Measurements from ENCODE around the gene KLHDC8A.

Gene KLHDC8A

GRCh38 chr1:205343431-205344065 is 13.2 kb downstream of the KLHDC8A start:
- no peak for DNase-seq

DNA sequence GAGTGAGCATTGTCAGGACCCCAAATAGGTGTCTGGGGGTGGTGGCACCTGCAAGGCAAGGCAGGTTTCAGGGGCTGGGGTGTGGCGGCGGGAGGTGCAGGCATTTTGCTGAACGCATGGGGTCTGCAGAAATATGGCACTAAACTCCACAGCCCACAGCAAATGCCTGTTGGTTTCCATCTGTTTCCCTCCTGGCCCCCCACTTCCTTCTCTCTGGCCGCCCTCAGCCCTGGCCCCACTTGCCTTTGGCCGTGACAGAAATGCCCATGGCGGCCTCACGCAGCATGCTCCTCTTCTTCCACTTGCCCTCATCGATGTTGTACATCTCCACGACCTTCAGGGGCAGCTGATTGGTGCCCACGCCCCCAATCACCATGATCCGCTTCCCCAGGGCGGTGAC is 13.7 kb downstream of the KLHDC8A start:
- DNase-seq: no peak

DNA sequence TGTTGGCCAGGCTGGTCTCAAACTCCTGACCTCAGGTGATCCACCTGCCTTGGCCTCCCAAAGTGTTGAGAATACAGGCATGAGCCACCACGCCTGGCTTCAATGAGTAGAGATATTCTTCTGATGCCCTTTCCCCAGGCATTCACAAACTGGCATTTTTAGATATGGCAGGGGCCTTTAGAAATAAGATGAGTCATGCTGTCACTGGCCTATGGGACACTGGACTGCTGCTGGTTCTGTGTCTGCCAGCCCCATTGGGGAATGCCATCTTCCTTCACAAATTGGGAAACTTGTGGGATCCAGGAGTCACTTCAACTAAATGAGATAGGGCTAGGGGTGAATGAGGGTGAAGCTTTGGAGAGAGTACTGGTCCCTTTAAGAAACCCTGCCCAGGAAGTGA is 16.0 kb downstream of the KLHDC8A start:
- no peak for DNase-seq

DNA sequence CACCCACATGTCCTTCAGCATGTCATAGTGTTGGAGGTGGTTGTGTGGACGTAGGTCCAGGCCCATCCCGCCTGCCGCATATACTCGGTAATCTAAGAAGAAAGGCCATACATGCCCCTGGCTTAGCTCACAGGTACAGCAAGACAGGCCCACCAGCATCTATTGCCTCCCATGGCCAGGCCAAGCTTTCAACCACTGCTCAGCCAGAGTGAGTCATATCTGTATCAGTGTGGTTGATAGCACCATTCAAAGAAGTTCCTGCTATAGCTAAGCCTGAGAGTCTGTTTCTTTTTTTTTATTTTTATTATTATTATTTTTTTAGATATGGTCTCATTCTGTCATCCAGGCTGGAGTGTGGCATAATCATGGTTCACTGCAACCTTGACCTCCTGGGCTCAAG is 17.0 kb downstream of the KLHDC8A start:
- no peak for DNase-seq

DNA sequence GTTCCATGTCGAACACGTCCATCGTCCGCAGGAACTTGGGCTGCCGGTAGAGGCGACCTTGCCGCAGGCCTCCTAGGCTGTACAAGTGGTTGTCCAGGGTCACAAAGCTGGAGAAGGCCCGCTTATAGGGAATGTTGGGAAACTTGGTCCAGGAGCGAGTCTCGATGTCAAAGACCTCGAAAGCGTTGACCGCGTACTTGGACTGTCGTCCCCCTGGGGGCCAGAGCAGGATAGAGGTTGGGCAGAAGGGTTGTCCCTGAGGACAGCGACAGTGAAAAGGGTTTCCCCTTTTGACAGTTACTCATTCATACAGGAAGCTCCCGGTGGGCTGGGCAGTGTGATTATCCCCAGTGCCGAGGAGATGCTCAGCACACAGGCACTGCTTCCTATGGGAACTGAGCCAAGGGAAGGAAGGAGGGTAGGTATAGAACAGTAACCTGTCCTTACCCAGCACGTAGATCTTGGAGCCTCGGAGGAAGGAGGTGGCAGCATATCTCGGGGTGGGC is 17.5 kb downstream of the KLHDC8A start:
- DNase-seq: no peak

DNA sequence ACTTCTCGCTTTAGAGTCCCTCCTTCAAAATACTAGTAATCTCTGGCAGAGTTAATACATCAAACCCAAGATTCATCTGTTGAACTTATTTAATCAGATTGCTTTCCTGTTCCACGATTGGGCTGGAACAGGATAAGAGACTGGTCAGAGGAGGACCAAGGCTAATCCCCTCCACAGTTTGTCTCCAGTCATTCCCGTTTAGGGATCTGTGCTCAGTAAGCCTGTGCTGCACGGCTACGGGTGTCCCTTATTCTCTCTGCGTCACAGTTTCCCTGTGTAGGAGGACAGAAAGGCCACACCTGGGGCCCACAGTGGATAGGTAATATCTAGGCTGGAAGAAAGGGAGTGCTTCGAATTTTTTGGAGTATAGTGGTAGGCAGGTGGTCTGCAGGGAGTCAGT is 18.7 kb downstream of the KLHDC8A start:
- no peak for DNase-seq

DNA sequence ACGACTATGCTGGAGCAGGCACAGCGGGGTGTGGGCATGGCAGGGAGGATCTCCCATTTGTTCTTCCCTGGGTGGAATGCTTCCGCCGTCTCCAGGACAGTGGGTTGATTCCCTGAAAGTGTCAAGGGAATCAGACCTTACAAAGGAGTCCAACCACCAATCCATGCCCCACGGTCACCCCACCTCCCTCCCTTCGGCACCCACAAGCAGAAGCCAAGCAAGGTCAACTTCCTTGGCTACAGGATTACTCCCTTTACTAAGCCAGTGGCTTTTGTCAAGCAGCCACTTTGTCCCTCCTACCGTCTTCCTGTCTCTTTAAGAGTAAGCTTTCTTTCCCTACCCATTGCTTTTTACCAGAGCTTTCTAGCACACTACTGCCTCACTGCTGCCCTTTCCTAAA is 19.2 kb downstream of the KLHDC8A start:
- no peak for DNase-seq

GRCh38 chr1:205335692-205336091 is 21.0 kb downstream of the KLHDC8A start:
- no peak for DNase-seq

GRCh38 chr1:205332015-205332791 is 24.5 kb downstream of the KLHDC8A start:
- DNase-seq: no peak

DNA sequence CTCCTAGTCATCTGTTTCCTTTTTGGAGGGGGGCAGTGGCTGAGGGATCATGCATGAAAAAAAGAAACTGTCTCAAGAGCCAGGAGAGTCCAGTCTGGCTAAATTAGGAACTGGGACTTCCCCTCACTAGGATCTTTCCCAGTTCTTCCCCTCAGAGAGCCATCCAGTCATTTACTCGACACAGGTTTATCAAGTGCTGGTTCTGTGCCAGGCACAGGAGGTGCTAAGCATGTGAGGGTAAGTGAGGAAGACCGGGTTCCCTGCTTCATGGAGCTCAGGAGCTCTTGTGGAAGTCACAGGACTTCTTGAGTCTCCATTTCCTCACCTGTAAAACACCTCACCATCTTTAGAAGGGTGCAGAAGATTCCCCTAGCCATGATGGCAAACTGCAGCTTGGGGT is 26.6 kb downstream of the KLHDC8A start:
- DNase-seq: no peak

- no peak for DNase-seq
These were observed 27.0 kb downstream of the KLHDC8A start for GRCh38 chr1:205329719-205330118.

DNA sequence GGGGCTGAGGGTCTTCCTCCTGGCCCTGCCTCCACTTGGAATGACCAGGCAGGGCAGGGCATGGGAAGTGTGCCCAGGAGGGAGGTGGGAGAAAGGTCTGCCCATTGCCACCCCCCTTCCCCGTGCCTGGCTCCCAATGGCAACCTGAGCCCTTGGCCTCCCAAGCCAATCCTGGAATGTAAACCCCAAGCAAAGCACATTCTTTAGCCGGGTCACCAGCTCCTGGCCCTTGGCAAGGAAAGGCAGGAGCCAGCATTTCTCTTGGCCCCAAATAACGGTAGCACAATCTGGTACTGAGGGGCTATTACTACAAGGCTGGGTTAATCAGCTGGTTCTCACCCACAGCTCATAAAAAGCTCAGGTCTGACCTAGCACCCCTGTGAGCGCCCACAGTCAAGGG is 28.2 kb downstream of the KLHDC8A start:
- DNase-seq: no peak

DNA sequence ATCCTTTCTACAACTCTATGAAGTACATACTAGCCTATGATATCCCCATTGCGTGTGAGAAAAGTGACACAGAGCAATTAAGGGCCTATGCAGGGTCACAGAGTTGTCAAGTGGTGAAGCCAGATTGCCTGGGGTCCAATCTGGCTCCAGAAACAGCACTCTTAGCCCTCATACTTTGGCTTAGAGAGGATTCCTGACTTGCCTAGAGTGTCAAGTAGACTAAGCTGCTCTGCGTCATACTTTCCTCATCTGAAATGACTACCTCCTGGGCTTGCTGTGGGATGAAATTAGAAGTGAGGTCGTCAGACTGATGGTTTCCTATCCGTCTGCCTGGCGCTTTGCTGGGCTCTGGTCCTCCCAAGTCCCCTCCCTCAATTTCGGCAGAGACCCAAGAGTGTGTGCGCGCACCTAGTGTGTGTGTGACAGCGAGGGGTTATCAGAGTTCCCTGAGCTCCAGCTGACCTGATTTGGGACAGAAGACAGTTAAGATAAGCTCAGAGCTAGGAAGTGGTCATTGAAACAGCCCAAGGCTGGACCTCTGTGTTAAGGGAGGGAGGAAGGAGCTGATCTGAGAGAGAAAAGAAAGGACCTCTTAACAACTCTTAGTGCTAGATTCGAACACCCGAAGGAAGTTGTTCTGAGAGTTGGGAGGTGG is 29.8 kb downstream of the KLHDC8A start:
- no peak for DNase-seq

DNA sequence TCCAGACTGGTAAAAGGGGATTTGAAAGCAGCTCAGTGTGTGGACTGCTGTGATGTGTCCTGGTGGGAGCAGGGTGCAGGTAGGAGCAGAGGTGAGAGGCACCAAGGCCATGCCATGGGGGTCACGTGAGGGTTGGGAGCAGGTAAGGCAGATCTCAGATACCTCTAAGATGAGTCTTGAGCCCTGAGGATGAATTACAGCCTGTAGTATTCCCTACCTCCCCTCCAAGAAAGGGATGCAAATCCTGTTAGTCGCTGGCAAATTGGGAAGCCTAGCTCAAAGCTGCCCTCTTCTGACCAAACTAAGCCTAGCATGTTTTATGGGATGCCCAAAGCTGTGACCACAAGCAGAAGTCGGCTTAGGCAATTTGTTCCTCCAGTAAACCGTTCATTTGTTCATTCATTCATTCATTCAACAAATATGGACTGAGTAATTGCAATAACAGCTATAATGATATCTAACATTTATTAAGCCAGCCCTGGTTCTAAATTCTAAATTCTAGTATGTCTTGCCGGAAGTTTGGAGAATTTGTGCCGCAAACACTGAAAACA is 31.3 kb downstream of the KLHDC8A start:
- no peak for DNase-seq

GRCh38 chr1:205324781-205325180 is 31.9 kb downstream of the KLHDC8A start:
- DNase-seq: no peak

DNA sequence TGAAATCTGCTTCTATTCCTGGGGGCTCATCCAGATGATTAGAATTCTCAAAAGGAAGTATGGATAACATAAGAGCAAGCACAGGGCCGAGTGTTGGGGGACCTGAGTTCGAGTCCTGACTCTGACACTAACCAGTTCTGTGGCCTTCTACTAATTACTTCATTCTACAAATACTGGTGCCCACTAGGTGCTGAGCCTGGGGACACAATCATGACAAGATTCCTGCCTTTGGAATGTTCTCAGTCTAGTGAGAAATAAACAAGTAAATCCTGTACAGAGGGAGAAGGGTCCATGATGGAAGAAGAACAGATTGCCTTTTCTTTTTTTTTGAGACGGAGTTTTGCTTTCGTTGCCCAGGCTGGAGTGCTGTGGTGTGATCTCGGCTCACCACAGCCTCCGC is 32.9 kb downstream of the KLHDC8A start:
- no peak for DNase-seq

- no peak for DNase-seq
These were observed 34.8 kb downstream of the KLHDC8A start for GRCh38 chr1:205321959-205322283.

DNA sequence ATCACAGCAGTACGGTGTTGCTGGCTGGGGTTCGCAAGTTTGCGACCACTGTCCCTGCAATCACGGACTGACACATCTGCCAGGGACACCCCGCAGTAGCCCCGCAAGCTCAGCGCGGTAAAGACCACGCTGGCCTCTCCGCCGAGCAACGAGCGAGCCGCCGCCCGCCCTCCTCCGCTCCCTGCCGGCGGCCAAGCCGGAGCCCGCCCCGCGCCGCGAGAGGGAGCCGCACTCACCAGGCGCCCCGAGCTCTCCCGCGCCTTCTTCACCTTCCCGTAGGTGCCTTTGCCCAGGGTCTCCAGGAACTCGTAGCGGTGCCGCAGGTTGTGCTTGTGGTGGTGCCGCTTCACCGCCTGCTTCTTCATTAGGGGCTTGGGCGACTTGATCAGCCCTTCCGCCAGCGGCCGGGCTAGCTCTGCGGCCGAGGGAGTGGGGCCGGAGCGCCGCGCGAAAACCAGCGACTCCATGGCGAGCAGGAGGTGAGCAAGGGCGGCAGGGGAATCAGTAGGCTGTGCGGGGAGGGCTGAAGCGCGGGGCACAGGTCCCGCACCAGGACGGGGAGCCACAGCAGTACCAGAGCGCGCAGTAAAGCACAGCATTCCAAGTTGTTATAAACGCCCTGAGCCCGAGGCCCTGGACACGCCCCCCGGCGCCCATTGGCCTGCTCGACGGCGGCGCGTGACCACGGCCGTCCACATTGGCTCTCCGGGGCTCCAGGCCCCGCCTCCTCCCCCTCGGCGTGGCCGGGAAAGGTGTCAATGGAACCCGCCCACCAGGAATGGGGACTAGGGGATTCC is 35.4 kb downstream of the KLHDC8A start, which contains the start of gene NUAK2:
TSS of gene NUAK2 (minus strand) at position 584 of the 797 bp plus-strand sequence. CDS start at position 467, 117 bp downstream.
- peak; percentile 74 for DNase-seq

DNA sequence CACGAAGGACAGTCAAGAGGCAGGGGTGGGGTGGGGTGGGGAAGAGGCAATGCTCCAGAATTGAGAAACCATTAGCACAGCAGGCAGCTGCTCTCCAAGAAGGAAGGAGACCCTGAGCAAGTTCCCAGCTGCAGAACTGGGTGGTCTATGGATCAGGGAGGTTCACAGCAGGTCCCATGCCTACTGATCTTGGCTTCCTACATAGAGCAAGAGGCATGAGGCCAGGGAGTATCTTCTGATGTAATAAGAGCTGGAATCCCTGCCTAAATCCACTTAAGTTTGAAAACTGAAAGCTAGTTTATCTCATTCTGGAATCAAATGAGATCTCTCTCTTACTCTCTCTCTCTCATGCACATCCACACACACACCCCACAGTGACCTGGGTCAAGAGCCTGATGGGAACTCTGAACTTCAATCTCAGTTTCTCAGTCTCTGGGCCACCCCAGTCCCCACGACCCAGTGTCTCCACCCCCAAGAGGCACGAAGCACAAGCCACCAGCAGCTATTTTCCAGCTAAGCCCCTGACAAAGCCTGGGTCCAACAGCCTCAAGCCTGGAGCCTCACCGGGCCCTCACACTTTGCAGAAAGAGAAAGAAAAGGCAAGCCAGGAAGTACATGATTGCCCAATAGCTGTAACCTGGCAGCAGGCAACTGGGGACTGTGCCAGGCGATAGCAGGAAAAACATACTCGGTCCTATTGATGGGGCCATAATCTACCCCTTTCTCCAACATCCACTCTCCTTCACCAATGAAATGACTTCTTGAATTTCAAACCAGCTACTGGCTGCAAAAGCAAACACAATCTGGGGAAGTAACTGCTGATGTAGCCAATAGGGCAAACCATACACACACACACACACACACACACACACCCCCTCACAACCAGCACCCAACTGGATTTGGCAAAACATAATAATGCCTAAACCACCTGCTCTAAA is 37.4 kb downstream of the KLHDC8A start:
- DNase-seq: peak; percentile 21

DNA sequence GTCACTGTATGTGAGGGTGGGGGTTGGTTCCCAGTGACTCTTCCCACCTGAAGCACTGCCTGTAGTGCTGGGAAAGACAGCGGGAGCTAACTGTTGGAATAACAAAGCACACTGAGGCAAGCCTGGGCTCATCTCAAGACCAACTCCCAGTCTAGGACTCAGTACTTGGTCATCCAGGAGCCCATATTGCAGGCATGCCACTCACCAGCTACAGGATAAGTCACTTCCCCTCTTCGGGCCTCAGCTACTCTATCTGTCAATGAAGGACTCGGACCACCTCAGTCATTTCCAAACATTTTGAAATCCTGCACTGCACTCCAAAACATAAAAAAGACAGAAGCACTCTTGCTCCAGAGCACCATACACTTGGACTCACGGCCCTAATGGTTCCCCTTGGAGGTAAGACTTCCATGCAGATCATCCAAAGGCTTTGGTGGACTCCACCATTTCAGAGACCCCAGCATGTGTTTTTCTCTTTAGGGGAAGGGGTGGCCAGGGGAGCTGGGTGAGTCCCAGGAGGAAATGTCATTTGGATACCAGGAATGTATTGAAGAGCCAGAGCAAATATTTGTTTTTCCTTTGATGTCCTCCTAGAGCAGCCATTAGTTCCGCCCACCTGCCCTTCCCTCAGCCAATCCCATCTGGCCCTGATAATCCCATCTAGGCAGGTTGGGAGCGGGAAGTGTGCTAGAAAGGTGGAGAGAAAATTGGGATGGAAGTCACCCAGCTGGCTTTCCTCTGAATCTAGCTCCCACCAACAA is 38.3 kb downstream of the KLHDC8A start:
- no peak for DNase-seq
